HL-60 (cell line): ENCODE data around the gene RBMXL3.

Experiments used
- GABPA ChIP-seq: IDR thresholded peaks from 2 replicates; pipeline ENCODE4 v1.6.1; 2012; ENCODE audit warnings: low read depth
- REST ChIP-seq: IDR thresholded peaks from 2 replicates; pipeline ENCODE4 v1.6.1; 2012; ENCODE audit warnings: low read depth; ENCODE audit not compliant: insufficient replicate concordance
- TF ChIP-seq, protein P1 (sequence below): IDR thresholded peaks from one replicate; pipeline ENCODE4 v1.5.1; 2011; ENCODE audit warnings: low read length, control low read depth, inconsistent platforms; ENCODE audit not compliant: insufficient read depth

DNA sequence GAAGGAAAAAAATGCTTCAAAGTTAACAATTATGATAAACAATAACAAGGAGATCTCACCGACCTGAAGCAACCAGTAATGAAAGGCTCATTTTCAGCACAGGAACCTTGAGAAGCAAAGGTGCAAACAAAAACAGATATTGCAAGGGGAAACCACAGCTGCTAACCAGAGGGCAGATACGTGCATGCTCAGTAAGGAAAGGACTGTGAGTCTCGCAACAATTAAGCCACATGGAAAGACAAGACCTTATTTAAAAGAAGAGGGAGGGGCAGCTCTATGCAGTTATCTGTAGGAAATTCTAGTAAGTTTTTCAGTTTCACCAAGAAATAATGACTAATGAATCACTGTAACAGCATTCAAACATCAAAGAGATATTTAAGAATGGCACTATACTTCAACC is 25.4 kb downstream of the RBMXL3 start:
- TF ChIP-seq, protein P1, sequence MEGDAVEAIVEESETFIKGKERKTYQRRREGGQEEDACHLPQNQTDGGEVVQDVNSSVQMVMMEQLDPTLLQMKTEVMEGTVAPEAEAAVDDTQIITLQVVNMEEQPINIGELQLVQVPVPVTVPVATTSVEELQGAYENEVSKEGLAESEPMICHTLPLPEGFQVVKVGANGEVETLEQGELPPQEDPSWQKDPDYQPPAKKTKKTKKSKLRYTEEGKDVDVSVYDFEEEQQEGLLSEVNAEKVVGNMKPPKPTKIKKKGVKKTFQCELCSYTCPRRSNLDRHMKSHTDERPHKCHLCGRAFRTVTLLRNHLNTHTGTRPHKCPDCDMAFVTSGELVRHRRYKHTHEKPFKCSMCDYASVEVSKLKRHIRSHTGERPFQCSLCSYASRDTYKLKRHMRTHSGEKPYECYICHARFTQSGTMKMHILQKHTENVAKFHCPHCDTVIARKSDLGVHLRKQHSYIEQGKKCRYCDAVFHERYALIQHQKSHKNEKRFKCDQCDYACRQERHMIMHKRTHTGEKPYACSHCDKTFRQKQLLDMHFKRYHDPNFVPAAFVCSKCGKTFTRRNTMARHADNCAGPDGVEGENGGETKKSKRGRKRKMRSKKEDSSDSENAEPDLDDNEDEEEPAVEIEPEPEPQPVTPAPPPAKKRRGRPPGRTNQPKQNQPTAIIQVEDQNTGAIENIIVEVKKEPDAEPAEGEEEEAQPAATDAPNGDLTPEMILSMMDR, result no peak
- TF ChIP-seq GABPA, result no peak
- TF ChIP-seq REST, result no peak
